ENCODE results near the gene RUFY3.
"Not testable (repeated sequence)": the region's sequence is repeated elsewhere in the genome, so short reads cannot be mapped to it uniquely, and the experiment has no call there.

Gene RUFY3

DNA sequence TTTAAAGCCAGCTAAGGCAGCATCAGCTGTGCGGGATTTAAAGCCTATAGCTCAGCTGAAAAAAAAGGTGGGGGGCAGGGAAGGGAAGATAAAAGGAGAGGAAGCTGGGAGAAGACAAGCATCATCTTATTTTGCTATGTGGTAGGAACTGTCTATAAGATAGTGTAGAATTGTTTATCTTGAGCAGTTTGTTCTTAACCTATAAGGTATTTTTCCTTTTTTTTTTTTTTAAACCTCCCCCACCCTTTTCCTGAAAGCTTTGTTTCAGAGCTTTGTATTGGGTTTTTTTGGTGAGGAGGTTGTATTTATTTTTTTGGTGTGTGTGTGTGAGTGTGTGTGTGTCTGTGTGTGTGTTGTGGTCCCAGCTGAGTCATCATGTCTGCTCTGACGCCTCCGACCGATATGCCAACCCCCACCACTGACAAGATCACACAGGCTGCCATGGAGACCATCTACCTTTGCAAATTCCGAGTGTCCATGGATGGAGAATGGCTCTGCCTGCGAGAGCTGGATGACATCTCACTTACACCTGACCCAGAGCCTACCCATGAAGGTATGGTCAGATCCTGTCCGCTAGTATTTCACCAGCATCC is 531 bp downstream of the RUFY3 start:
- H3K9me3 ChIP-seq (ENCODE audit: control insufficient read depth, insufficient read depth, low read length) = no peaks in the 10 kb centered on the region
- no peaks in the 10 kb centered on the region for H3K36me3 ChIP-seq (ENCODE audit: control insufficient read depth, insufficient read depth, low read length)
- peak overlapping the region; percentile 27 for H3K27ac ChIP-seq (ENCODE audit: low read depth, low read length)
- H3K4me1 ChIP-seq (ENCODE audit: control insufficient read depth, insufficient read depth, low read length) = peaks cover 13% of the 10 kb centered on the region
- no peak overlapping the region for H3K4me3 ChIP-seq (ENCODE audit: low read depth, low read length)
- H3K27me3 ChIP-seq (ENCODE audit: control insufficient read depth, insufficient read depth, low read length) = no peaks in the 10 kb centered on the region
- H3K9ac ChIP-seq (ENCODE audit: low read depth, low read length) = no peak overlapping the region

DNA sequence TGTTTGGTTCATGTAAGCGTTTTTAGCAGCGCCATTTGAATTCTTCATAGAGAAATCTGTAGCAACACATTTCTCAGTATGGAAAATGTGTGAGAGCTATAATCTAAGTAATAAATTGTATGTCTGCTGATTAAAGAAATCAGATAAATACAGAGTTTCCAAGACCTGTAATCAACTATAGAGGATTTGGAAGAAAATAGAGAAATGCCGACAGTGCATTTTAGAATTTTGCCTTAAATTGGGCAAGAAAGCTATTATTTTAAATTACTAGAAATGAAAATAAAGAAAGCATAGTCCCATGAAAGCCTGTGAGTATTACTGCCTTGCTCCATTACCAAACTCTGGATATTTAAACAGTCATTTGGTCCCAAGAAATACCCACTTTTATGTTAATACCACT is 2.7 kb downstream of the RUFY3 start:
- no peak overlapping the region for H3K9ac ChIP-seq (ENCODE audit: low read depth, low read length)
- no peaks in the 10 kb centered on the region for H3K9me3 ChIP-seq (ENCODE audit: control insufficient read depth, insufficient read depth, low read length)
- no peaks in the 10 kb centered on the region for H3K27me3 ChIP-seq (ENCODE audit: control insufficient read depth, insufficient read depth, low read length)
- H3K27ac ChIP-seq (ENCODE audit: low read depth, low read length) = no peak overlapping the region
- H3K4me1 ChIP-seq (ENCODE audit: control insufficient read depth, insufficient read depth, low read length) = peaks cover 13% of the 10 kb centered on the region
- H3K4me3 ChIP-seq (ENCODE audit: low read depth, low read length) = no peak overlapping the region
- no peaks in the 10 kb centered on the region for H3K36me3 ChIP-seq (ENCODE audit: control insufficient read depth, insufficient read depth, low read length)

DNA sequence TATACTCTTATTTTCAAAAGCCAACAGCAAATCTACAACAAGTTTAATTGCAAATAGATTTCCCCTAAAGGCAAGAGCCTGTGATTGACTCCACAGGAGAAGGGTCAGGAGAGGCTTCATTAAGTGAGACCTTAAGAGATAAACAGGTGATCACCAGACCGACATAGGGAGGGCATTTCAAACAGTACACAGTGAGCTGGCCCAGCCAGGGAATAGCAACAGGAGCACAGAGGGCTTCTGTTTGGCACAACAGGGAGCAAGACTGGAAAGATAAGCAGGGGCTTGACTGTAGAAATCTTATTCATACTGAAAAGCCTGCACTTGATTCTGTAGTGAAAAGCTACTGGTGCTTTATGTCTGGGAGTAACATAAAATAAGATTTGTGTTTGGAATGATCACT is 3.9 kb downstream of the RUFY3 start:
- Histone ChIP-seq H3K9ac (ENCODE audit: low read depth, low read length) (no peak overlapping the region), H3K4me1 (ENCODE audit: control insufficient read depth, insufficient read depth, low read length) (peaks cover 13% of the 10 kb centered on the region), H3K27ac (ENCODE audit: low read depth, low read length) (no peak overlapping the region), H3K27me3 (ENCODE audit: control insufficient read depth, insufficient read depth, low read length) (no peaks in the 10 kb centered on the region), H3K4me3 (ENCODE audit: low read depth, low read length) (no peak overlapping the region), H3K36me3 (ENCODE audit: control insufficient read depth, insufficient read depth, low read length) (no peaks in the 10 kb centered on the region), H3K9me3 (ENCODE audit: control insufficient read depth, insufficient read depth, low read length) (no peaks in the 10 kb centered on the region)

DNA sequence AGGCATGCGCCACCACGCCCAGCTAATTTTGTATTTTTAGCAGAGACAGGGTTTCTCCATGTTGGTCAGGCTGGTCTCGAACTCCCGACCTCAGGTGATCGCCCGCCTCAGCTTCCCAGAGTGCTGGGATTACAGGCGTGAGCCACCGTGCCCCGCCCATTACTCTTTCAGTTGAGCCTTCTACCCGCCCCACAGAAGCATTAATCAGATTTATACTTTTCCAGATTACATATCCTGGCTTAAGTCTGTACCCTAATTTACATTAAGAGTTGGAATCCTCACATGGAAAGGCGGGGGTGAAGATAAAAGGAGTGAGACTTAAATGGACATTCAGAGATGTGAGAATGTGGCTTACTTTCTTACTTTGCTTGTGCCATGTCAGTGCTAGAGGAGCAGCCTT is 4.8 kb downstream of the RUFY3 start:
- H3K27ac ChIP-seq (ENCODE audit: low read depth, low read length); H3K4me3 ChIP-seq (ENCODE audit: low read depth, low read length); H3K9ac ChIP-seq (ENCODE audit: low read depth, low read length); H3K27me3 ChIP-seq (ENCODE audit: control insufficient read depth, insufficient read depth, low read length); H3K36me3 ChIP-seq (ENCODE audit: control insufficient read depth, insufficient read depth, low read length); H3K9me3 ChIP-seq (ENCODE audit: control insufficient read depth, insufficient read depth, low read length): not testable (repeated sequence)
- peaks cover 13% of the 10 kb centered on the region for H3K4me1 ChIP-seq (ENCODE audit: control insufficient read depth, insufficient read depth, low read length)

DNA sequence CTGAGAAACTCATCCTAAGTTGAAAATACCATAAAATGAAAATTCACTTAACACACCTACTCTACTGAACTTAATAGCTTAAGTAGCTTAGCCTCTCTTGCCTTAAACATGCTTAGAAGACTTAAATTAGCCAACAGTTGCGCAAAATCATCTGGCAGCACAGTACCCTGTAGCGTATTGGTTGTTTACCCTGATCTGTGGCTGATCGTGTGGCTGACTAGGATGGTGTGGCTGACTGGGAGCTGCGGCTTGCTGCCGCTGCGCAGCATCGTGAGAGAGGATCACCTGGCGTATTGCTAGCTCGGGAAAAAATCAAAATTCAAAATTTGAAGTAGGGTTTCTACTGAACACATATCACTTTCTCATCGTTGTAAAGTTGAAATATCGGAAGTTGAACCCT is 6.3 kb downstream of the RUFY3 start:
- no peak overlapping the region for H3K9ac ChIP-seq (ENCODE audit: low read depth, low read length)
- no peaks in the 10 kb centered on the region for H3K4me1 ChIP-seq (ENCODE audit: control insufficient read depth, insufficient read depth, low read length)
- H3K36me3 ChIP-seq (ENCODE audit: control insufficient read depth, insufficient read depth, low read length) = no peaks in the 10 kb centered on the region
- no peaks in the 10 kb centered on the region for H3K9me3 ChIP-seq (ENCODE audit: control insufficient read depth, insufficient read depth, low read length)
- no peaks in the 10 kb centered on the region for H3K27me3 ChIP-seq (ENCODE audit: control insufficient read depth, insufficient read depth, low read length)
- H3K4me3 ChIP-seq (ENCODE audit: low read depth, low read length) = no peak overlapping the region
- H3K27ac ChIP-seq (ENCODE audit: low read depth, low read length) = no peak overlapping the region

DNA sequence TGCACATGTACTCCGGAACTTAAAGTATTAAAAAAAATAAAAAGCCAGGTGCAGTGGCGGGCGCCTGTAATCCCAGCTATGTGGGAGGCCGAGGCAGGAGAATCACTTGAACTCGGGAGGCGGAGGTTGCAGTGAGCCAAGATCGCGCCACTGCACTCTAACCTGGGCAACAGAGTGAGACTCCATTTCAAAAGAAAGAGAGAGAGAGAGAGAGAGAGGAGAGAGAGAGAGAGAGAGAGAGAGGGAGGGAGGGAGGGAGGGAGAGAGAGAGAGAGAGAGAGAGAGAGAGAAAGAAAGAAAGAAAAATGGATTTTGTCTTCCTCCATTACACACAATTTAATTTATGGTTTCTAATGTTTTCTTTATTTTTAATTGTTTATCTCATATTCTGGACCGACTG is 11.1 kb downstream of the RUFY3 start:
- not testable (repeated sequence) for H3K27ac ChIP-seq (ENCODE audit: low read depth, low read length); H3K27me3 ChIP-seq (ENCODE audit: control insufficient read depth, insufficient read depth, low read length); H3K4me3 ChIP-seq (ENCODE audit: low read depth, low read length); H3K9ac ChIP-seq (ENCODE audit: low read depth, low read length); H3K36me3 ChIP-seq (ENCODE audit: control insufficient read depth, insufficient read depth, low read length); H3K9me3 ChIP-seq (ENCODE audit: control insufficient read depth, insufficient read depth, low read length); H3K4me1 ChIP-seq (ENCODE audit: control insufficient read depth, insufficient read depth, low read length)

DNA sequence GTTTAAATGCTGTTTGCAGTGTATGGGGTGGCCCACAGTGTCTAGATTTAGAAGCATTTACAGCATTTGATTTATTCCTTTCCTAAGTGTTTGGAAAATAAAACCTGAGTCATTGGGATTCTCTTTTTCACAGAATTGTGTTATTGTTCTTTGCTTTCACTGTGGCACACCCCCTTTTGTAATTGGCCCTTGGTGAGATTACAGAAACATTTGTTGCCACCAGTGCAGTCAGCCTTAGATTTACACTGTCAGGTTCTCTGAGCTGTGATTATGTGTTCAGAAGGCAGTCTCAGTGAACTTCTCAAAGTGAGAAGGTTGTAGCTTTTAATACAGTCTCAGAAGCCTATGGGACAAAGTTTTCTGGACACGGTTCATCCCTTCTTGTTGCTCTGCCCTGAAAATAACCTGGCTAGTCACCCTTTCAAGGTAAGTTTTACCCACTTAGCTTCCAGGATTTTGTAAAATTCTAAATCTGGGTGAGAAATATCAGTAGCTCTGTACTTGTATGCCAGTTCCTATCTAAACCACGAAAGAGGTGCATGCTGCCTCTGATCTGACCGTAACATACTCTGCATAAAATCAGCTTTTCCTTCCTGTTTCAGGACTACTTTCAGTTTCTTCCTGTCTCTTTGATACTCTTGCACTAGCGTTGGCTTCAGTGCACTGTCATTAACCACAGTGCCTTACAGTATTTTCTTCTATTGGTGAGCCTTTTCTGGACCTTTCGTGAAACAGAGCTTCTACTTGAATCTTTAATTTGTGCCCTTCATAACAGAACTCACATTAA is 12.6 kb downstream of the RUFY3 start:
- Histone ChIP-seq H3K9ac (ENCODE audit: low read depth, low read length) (no peak overlapping the region), H3K4me1 (ENCODE audit: control insufficient read depth, insufficient read depth, low read length) (0 out of 2 replicates have a peak, but pooled peaks cover 5% of the 10 kb centered on the region), H3K4me3 (ENCODE audit: low read depth, low read length) (no peak overlapping the region), H3K27me3 (ENCODE audit: control insufficient read depth, insufficient read depth, low read length) (no peaks in the 10 kb centered on the region), H3K9me3 (ENCODE audit: control insufficient read depth, insufficient read depth, low read length) (no peaks in the 10 kb centered on the region), H3K27ac (ENCODE audit: low read depth, low read length) (no peak overlapping the region), H3K36me3 (ENCODE audit: control insufficient read depth, insufficient read depth, low read length) (no peaks in the 10 kb centered on the region)

DNA sequence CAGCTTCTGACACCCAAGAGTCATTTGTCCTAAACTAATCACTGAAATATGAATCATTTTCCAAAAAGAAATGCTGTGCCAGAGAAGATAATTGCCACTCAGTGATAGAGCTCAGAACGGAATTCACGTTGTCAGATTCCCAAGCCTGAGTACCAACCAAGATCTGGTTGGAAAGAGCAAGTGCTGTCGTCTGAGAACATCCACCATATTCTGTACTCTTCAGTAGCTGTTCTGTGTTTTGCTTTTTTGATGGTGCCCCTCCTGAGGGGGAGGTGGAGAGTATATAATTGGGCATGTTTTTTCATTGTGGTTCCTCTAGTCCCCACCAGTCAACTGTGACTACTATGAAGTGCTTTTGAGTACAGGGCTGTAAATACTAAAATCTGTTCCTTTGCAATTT is 13.2 kb downstream of the RUFY3 start:
- Histone ChIP-seq H3K4me3 (ENCODE audit: low read depth, low read length) (no peak overlapping the region), H3K4me1 (ENCODE audit: control insufficient read depth, insufficient read depth, low read length) (0 out of 2 replicates have a peak, but pooled peaks cover 7% of the 10 kb centered on the region), H3K27ac (ENCODE audit: low read depth, low read length) (no peak overlapping the region), H3K27me3 (ENCODE audit: control insufficient read depth, insufficient read depth, low read length) (no peaks in the 10 kb centered on the region), H3K36me3 (ENCODE audit: control insufficient read depth, insufficient read depth, low read length) (no peaks in the 10 kb centered on the region), H3K9me3 (ENCODE audit: control insufficient read depth, insufficient read depth, low read length) (no peaks in the 10 kb centered on the region), H3K9ac (ENCODE audit: low read depth, low read length) (no peak overlapping the region)

DNA sequence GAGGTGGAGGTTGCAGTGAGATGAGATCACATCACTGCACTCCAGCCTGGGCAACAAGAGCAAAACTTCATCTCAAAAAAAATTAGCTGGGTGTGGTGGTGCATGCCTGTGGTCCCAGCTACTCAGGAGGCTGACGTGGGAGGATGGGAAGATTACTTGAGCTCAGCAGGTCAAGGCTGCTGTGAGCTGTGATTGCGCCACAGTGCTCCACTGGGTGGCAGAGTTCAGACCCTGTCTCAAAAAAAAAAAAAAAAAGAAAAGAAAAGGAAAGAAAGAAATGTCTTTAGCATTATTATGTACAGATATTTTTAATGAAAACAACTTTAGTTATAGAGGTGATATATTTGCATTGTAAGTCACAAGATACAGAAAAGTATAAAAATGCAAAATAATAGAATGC is 14.2 kb downstream of the RUFY3 start:
- H3K4me1 ChIP-seq (ENCODE audit: control insufficient read depth, insufficient read depth, low read length) = 0 out of 2 replicates have a peak, but pooled peaks cover 12% of the 10 kb centered on the region
- not testable (repeated sequence) for H3K27ac ChIP-seq (ENCODE audit: low read depth, low read length); H3K9me3 ChIP-seq (ENCODE audit: control insufficient read depth, insufficient read depth, low read length); H3K4me3 ChIP-seq (ENCODE audit: low read depth, low read length); H3K9ac ChIP-seq (ENCODE audit: low read depth, low read length); H3K36me3 ChIP-seq (ENCODE audit: control insufficient read depth, insufficient read depth, low read length); H3K27me3 ChIP-seq (ENCODE audit: control insufficient read depth, insufficient read depth, low read length)

DNA sequence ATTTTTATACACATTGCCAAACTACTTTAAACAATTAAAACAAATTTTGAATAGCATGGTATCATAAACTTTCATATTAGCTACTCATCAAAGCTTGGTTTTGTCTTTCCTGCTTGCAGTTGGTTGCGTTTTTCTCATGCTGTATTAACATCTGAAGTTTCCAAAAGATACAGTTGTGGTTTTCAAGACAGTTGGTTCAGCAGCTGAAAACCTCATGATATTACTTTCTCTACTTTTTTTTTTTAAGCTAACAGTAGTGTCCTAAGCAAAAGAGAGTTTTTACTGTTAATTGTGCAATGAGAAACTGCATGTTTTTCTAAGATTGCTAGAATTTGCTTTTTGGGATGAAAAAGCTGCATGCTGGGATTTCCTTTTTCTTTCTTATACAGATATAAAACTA is 15.2 kb downstream of the RUFY3 start:
- no peaks in the 10 kb centered on the region for H3K9me3 ChIP-seq (ENCODE audit: control insufficient read depth, insufficient read depth, low read length)
- no peaks in the 10 kb centered on the region for H3K27me3 ChIP-seq (ENCODE audit: control insufficient read depth, insufficient read depth, low read length)
- H3K4me1 ChIP-seq (ENCODE audit: control insufficient read depth, insufficient read depth, low read length) = peaks cover 22% of the 10 kb centered on the region
- no peak overlapping the region for H3K27ac ChIP-seq (ENCODE audit: low read depth, low read length)
- H3K4me3 ChIP-seq (ENCODE audit: low read depth, low read length) = no peak overlapping the region
- H3K36me3 ChIP-seq (ENCODE audit: control insufficient read depth, insufficient read depth, low read length) = no peaks in the 10 kb centered on the region
- H3K9ac ChIP-seq (ENCODE audit: low read depth, low read length) = no peak overlapping the region

DNA sequence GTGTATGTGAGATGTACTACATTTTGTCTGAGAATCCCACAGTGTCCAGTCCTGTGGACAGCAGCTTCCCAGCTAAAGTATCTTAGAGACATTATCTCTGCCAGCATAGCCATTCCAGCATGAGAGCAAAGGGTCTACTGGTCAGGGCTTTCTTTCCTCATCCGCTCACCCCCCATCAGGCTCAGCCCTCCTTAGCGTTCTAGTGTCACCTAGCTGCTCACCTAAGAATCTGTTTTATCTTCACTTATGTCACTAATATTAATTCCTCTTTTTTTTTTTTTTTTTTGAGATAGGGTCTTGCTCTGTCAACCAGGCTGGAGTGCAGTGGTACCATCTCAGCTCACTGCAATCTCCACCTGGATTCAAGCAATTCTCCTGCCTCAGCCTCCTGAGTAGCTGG is 15.6 kb downstream of the RUFY3 start:
- peaks cover 26% of the 10 kb centered on the region for H3K4me1 ChIP-seq (ENCODE audit: control insufficient read depth, insufficient read depth, low read length)
- no peak overlapping the region for H3K4me3 ChIP-seq (ENCODE audit: low read depth, low read length)
- no peak overlapping the region for H3K9ac ChIP-seq (ENCODE audit: low read depth, low read length)
- no peak overlapping the region for H3K27ac ChIP-seq (ENCODE audit: low read depth, low read length)
- H3K9me3 ChIP-seq (ENCODE audit: control insufficient read depth, insufficient read depth, low read length) = no peaks in the 10 kb centered on the region
- H3K36me3 ChIP-seq (ENCODE audit: control insufficient read depth, insufficient read depth, low read length) = no peaks in the 10 kb centered on the region
- H3K27me3 ChIP-seq (ENCODE audit: control insufficient read depth, insufficient read depth, low read length) = no peaks in the 10 kb centered on the region
